ENCODE measurements around the gene KIAA0586.

- TF ChIP-seq, protein P1, sequence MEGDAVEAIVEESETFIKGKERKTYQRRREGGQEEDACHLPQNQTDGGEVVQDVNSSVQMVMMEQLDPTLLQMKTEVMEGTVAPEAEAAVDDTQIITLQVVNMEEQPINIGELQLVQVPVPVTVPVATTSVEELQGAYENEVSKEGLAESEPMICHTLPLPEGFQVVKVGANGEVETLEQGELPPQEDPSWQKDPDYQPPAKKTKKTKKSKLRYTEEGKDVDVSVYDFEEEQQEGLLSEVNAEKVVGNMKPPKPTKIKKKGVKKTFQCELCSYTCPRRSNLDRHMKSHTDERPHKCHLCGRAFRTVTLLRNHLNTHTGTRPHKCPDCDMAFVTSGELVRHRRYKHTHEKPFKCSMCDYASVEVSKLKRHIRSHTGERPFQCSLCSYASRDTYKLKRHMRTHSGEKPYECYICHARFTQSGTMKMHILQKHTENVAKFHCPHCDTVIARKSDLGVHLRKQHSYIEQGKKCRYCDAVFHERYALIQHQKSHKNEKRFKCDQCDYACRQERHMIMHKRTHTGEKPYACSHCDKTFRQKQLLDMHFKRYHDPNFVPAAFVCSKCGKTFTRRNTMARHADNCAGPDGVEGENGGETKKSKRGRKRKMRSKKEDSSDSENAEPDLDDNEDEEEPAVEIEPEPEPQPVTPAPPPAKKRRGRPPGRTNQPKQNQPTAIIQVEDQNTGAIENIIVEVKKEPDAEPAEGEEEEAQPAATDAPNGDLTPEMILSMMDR (IDR thresholded peaks at IDR 0.05) = no peak
- TF ChIP-seq POLR2A (IDR thresholded peaks at IDR 0.05) = no peak
These were observed 2.6 kb downstream of the KIAA0586 start for GRCh38 chr14:58430156-58430555.
